GM12878 (cell line): Measurements from ENCODE around the gene LRP5. TPM values are rescaled to one million over a fixed set of nuclear protein-coding genes. Genes with fewer than 3 reads are reported as not detected.

Source experiments
- EGR1 ChIP-seq, 2 experiments: IDR thresholded peaks; 1 replicate in 1 of 2; 2 replicates in 1 of 2; pipeline ENCODE4 v1.6.1; 2011 to 2012; ENCODE audit warnings: low read depth in 2 of 2, low read length in 2 of 2, borderline replicate concordance in 1 of 2, mild to moderate bottlenecking in 1 of 2, moderate library complexity in 1 of 2
- KAT2A ChIP-seq: conservative IDR thresholded peaks from 2 replicates; pipeline ENCODE4 v1.6.1; 2011; ENCODE audit warnings: low read depth, low read length; ENCODE audit not compliant: control insufficient read depth
- PAX8 ChIP-seq: fragments of 450-650 bp; IDR thresholded peaks from 2 replicates; pipeline ENCODE4 v1.6.1; 2017; ENCODE audit warnings: mild to moderate bottlenecking, moderate library complexity
- RB1 ChIP-seq: fragments of 450-650 bp; formaldehyde crosslinking; IDR thresholded peaks from 2 replicates; pipeline ENCODE4 v1.6.1; 2017; ENCODE audit warnings: mild to moderate bottlenecking, borderline replicate concordance
- SMARCA5 ChIP-seq: fragments of 450-650 bp; IDR thresholded peaks from 2 replicates; pipeline ENCODE4 v1.6.1; 2017; ENCODE audit warnings: mild to moderate bottlenecking
- TCF7 ChIP-seq: IDR thresholded peaks from 2 replicates; pipeline ENCODE4 v1.6.1; 2014; ENCODE audit warnings: antibody characterized with exemption, borderline replicate concordance
- polyA plus RNA-seq, 11 experiments: library from polyadenylated mRNA; depleted of rRNA in 4 of 11; unstranded in 6 of 11; stranded (reverse) in 5 of 11; fragments of >200 nt; fragmentation: Nextera tagmentation in 4 of 11; fragmentation: Illumina TruSeq in 1 of 11; extraction: Ambion mirVana in 4 of 11; extraction: Trizol in 1 of 11; gene quantifications; 1 replicate in 1 of 11; 2 replicates in 10 of 11; pipeline versions ENCODE4 v1.2.1 to v1.2.3, GENCODE V29; 2011 to 2016; ENCODE audit warnings: inconsistent platforms in 2 of 11, missing spikeins in 2 of 11, low read depth in 1 of 11
- total RNA-seq, 4 experiments: library from RNA; depleted of rRNA in 3 of 4; stranded (reverse); fragments of >200 nt in 3 of 4; fragmentation: Illumina TruSeq in 1 of 4; extraction: Trizol in 1 of 4; gene quantifications; 2 replicates each; pipeline versions ENCODE4 v1.2.1 to v1.2.3, GENCODE V29; 2013 to 2021
- TF ChIP-seq, protein P1 (sequence below): IDR thresholded peaks from 2 replicates; pipeline ENCODE4 v1.6.1; 2011; ENCODE audit warnings: low read depth, low read length, improper control_type of control experiment, borderline replicate concordance
- TF ChIP-seq, protein P2 (sequence below): IDR thresholded peaks from 2 replicates; pipeline ENCODE4 v1.6.1; 2012; ENCODE audit warnings: mild to moderate bottlenecking, low read depth, low read length

The LRP5 gene
- total and polyA plus RNA-seq, 10 of the 15 experiments (the other 5 are each of a cell fraction or from before 2014, with no cell fraction given), result 0.37 to 34.0 (median 6.6) TPM

DNA sequence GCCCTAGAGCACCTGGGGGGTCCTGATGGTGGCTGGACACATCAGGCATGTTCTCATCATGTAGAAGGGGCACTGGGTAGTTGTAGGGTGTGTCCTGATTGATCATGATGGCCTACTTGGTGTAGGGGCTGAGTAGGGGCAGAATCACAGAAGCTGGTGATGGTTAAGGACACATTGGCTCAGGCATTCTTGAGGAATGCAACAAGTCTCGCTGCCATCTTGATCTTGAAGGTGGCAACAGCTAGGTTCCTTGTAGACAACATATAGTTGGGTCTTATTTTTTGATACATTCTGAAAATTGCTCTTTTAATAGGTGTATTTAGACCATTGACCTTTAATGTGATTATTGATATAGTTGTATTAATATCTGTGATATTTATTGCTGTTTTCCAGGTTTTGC lies 176.2 kb downstream of the LRP5 start (continued):
- TF ChIP-seq TCF7 (no peak), SMARCA5 (no peak), PAX8 (no peak), RB1 (no peak), KAT2A (no peak), EGR1 (IDR thresholded peaks at IDR 0.05; ENCODE audit: borderline replicate concordance in 1 of 2, low read depth in 2 of 2, low read length in 2 of 2) (no peak)
- TF ChIP-seq, protein P1, sequence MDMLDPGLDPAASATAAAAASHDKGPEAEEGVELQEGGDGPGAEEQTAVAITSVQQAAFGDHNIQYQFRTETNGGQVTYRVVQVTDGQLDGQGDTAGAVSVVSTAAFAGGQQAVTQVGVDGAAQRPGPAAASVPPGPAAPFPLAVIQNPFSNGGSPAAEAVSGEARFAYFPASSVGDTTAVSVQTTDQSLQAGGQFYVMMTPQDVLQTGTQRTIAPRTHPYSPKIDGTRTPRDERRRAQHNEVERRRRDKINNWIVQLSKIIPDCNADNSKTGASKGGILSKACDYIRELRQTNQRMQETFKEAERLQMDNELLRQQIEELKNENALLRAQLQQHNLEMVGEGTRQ, result no peak
- TF ChIP-seq, protein P2, sequence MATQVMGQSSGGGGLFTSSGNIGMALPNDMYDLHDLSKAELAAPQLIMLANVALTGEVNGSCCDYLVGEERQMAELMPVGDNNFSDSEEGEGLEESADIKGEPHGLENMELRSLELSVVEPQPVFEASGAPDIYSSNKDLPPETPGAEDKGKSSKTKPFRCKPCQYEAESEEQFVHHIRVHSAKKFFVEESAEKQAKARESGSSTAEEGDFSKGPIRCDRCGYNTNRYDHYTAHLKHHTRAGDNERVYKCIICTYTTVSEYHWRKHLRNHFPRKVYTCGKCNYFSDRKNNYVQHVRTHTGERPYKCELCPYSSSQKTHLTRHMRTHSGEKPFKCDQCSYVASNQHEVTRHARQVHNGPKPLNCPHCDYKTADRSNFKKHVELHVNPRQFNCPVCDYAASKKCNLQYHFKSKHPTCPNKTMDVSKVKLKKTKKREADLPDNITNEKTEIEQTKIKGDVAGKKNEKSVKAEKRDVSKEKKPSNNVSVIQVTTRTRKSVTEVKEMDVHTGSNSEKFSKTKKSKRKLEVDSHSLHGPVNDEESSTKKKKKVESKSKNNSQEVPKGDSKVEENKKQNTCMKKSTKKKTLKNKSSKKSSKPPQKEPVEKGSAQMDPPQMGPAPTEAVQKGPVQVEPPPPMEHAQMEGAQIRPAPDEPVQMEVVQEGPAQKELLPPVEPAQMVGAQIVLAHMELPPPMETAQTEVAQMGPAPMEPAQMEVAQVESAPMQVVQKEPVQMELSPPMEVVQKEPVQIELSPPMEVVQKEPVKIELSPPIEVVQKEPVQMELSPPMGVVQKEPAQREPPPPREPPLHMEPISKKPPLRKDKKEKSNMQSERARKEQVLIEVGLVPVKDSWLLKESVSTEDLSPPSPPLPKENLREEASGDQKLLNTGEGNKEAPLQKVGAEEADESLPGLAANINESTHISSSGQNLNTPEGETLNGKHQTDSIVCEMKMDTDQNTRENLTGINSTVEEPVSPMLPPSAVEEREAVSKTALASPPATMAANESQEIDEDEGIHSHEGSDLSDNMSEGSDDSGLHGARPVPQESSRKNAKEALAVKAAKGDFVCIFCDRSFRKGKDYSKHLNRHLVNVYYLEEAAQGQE, result no peak
- TF ChIP-seq, all 136 proteins: peak for 0
